Tibial artery (tissue), 4 donors: ENCODE data around the gene GALR2.

ENCODE experiments used
- DNase-seq, 2 donors: peaks; one replicate each; pipeline ENCODE4 v3.0.0-alpha.2; 2019
- H3K27ac ChIP-seq, 2 donors: fragments of 200-600 bp; sonication (generic) in 1 of 2; 1 replicate in 1 of 2; 2 replicates in 1 of 2; pipeline ENCODE4 v1.5.1; 2018 to 2019; ENCODE audit warnings: mild to moderate bottlenecking in 1 of 2
- H3K27me3 ChIP-seq, 2 donors: fragments of 200-600 bp; sonication (generic) in 1 of 2; one replicate each; pipeline versions ENCODE4 v1.5.1 to v1.6.0; 2016 to 2019
- H3K36me3 ChIP-seq, 3 donors: fragments of 200-600 bp; sonication (generic) in 2 of 3; one replicate each; pipeline ENCODE4 v1.5.1; 2016 to 2019; ENCODE audit warnings: mild to moderate bottlenecking in 2 of 3
- H3K4me1 ChIP-seq, 4 donors: fragments of 200-600 bp; sonication (generic) in 2 of 4; 1 replicate in 3 of 4; 2 replicates in 1 of 4; pipeline ENCODE4 v1.5.1; 2016 to 2019
- H3K4me3 ChIP-seq, 2 donors: fragments of 200-600 bp; sonication (generic) in 1 of 2; 1 replicate in 1 of 2; 2 replicates in 1 of 2; pipeline ENCODE4 v1.5.1; 2018 to 2019; ENCODE audit warnings: mild to moderate bottlenecking in 2 of 2
- H3K9me3 ChIP-seq, 3 donors: fragments of 200-600 bp; sonication (generic) in 1 of 3; one replicate each; pipeline ENCODE4 v1.5.1; 2016 to 2019
- CTCF ChIP-seq, 2 experiments: fragments of 200-600 bp in 1 of 2; fragments of 450-650 bp in 1 of 2; IDR thresholded peaks; one replicate each; pipeline ENCODE4 v1.5.1; 2017 to 2019; ENCODE audit warnings: antibody characterized with exemption in 2 of 2, mild to moderate bottlenecking in 1 of 2, moderate library complexity in 1 of 2
- intact Hi-C: fragments of 100-400 bp; cut with DNase I; formaldehyde crosslinking; loops from one replicate; pipeline ENCODE4 v1.15.0; 2023; ENCODE audit warnings: low total_unique reads

The GALR2 gene

GRCh38 chr17:76079956-76080767, 5.6 kb downstream of the GALR2 start:
- Histone ChIP-seq H3K9me3 (no peaks in the 10 kb centered on the region), H3K27me3 (peaks cover 8 to 55% of the 10 kb centered on the region in 2 donors), H3K4me1 (peaks cover 0 to 36% (median 20%) of the 10 kb centered on the region in 4 donors), H3K27ac (no peak overlapping the region), H3K36me3 (peaks cover 17 to 32% (median 23%) of the 10 kb centered on the region in 3 donors), H3K4me3 (no peak overlapping the region)
- intact Hi-C loops, result no loop called here
- no peak for TF ChIP-seq CTCF (IDR thresholded peaks at IDR 0.05)
- no peak for DNase-seq

DNA sequence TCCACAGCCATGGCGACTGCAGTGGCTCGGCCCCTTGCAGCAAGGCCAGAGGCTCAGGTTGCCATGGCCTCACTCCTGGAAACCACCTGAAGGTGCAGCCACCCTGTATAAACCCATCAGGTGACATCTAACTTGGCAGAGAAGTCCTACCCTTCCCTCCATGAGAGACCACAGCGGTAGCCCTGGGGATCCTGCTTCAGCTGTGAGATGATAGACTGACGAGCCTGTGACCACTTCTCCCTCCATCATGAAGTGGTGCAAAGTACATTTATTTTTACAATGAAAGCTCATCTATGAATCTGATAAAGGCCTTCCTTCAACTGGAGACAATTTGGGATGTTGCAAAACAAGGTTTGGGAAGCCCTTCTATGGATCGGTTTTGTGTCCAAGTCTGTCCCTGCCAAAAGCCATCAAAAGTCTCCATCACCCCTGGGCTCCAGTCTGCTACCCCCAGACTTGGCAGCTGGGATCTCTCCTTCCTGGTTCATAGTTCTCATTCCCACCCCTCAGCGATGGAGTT, 6.2 kb downstream of the GALR2 start:
- Histone ChIP-seq H3K4me3 (no peak overlapping the region), H3K27ac (no peak overlapping the region), H3K9me3 (no peaks in the 10 kb centered on the region), H3K27me3 (peaks cover 6 to 48% of the 10 kb centered on the region in 2 donors), H3K4me1 (peaks cover 0 to 29% (median 15%) of the 10 kb centered on the region in 4 donors), H3K36me3 (peaks cover 24 to 38% (median 30%) of the 10 kb centered on the region in 3 donors)
- intact Hi-C loops, result no loop called here
- DNase-seq, result no peak
- TF ChIP-seq CTCF (IDR thresholded peaks at IDR 0.05), result no peak

DNA sequence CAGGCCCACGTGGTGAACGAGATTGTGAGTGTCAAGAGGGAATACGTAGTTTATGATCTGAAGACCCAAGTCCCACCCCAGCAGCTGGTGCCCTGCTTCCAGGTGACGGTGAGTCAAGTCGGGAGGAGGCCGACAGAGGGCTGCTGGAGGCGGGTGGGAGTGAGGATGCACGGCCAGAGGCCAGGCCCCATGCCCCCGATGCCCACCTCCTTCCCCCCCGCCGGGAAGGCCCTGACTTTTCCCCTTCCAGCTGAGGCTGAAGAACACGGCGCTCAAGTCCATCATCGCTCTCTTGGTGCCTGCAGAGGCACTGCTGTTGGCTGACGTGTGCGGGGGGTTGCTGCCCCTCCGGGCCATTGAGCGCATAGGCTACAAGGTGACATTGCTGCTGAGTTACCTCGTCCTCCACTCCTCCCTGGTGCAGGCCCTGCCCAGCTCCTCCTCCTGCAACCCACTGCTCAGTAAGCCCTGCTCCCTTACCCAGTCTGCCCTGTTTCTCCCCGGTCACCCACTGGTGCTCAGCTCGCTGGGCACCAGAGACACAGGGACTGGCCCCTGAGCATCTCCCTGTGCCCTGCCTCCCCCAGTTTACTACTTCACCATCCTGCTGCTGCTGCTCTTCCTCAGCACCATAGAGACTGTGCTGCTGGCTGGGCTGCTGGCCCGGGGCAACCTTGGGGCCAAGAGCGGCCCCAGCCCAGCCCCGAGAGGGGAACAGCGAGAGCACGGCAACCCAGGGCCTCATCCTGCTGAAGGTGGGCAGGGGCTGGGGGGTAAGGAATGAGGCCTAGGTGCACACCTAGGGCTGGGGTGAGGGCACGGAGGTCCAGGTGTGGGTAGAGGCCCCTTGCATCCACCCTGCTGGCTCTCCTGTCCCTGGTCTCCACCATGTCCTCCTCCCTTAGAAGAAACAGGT, 7.0 kb downstream of the GALR2 start:
- Histone ChIP-seq H3K4me3 (no peak overlapping the region), H3K27ac (no peak overlapping the region), H3K4me1 (peaks cover 0 to 22% (median 9%) of the 10 kb centered on the region in 4 donors), H3K36me3 (peaks cover 28 to 46% (median 37%) of the 10 kb centered on the region in 3 donors), H3K27me3 (peaks cover 2 to 41% of the 10 kb centered on the region in 2 donors), H3K9me3 (no peaks in the 10 kb centered on the region)
- TF ChIP-seq CTCF (IDR thresholded peaks at IDR 0.05), result no peak
- intact Hi-C loops, result no loop called here
- DNase-seq, result no peak

- no peak overlapping the region for H3K4me3 ChIP-seq
- no peak for TF ChIP-seq CTCF (IDR thresholded peaks at IDR 0.05)
- H3K36me3 ChIP-seq, result peaks cover 34 to 56% (median 48%) of the 10 kb centered on the region in 3 donors
- H3K27me3 ChIP-seq, result peaks cover 0 to 30% of the 10 kb centered on the region in 2 donors
- H3K27ac ChIP-seq, result no peak overlapping the region
- DNase-seq, result no peak
- intact Hi-C loops, result no loop called here
- H3K9me3 ChIP-seq, result no peaks in the 10 kb centered on the region
- peaks cover 0 to 14% (median 2%) of the 10 kb centered on the region in 4 donors for H3K4me1 ChIP-seq
Observed at GRCh38 chr17:76082326-76083251, 8.0 kb downstream of the GALR2 start.
